ENCODE results near the gene RILP.

The RILP gene

DNA sequence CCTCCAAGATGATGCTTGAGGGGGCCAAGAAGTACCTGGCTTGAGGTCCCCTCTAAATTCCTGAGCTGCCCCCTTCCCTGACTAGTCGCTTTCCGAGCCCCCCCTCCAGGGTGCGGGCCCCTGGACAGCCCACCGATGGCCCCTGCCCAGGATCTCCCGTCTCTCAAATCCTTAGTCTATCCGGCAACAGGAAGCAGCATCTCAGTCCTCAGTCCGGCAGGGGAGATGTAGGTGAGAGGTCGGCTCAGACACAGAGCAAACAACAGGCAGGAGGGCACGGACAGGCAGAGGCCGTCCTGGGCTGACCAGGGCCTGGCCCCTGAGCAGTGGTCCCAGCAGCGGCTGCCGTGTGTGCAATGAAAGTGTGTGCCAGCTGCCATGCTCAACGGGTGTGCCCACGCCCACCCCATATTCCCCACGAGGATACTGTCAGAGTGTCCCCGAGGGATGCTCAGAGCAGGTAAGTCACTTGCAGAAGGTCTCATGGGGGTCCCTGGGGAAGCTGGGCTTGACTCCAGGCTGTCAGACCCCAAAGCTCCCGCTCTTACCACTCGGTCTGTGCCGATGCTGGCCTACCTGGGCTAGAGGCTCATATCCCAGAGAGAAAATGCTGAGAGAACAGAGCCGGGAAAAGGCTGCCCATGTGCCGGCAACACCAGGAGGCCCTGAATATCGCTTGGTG lies 28.3 kb downstream of the RILP start (continued):
- TF ChIP-seq, protein P1, sequence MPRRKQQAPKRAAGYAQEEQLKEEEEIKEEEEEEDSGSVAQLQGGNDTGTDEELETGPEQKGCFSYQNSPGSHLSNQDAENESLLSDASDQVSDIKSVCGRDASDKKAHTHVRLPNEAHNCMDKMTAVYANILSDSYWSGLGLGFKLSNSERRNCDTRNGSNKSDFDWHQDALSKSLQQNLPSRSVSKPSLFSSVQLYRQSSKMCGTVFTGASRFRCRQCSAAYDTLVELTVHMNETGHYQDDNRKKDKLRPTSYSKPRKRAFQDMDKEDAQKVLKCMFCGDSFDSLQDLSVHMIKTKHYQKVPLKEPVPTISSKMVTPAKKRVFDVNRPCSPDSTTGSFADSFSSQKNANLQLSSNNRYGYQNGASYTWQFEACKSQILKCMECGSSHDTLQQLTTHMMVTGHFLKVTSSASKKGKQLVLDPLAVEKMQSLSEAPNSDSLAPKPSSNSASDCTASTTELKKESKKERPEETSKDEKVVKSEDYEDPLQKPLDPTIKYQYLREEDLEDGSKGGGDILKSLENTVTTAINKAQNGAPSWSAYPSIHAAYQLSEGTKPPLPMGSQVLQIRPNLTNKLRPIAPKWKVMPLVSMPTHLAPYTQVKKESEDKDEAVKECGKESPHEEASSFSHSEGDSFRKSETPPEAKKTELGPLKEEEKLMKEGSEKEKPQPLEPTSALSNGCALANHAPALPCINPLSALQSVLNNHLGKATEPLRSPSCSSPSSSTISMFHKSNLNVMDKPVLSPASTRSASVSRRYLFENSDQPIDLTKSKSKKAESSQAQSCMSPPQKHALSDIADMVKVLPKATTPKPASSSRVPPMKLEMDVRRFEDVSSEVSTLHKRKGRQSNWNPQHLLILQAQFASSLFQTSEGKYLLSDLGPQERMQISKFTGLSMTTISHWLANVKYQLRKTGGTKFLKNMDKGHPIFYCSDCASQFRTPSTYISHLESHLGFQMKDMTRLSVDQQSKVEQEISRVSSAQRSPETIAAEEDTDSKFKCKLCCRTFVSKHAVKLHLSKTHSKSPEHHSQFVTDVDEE (CRISPR knock-in tag; IDR thresholded peaks at IDR 0.05) = no peak
- TF ChIP-seq, protein P2, sequence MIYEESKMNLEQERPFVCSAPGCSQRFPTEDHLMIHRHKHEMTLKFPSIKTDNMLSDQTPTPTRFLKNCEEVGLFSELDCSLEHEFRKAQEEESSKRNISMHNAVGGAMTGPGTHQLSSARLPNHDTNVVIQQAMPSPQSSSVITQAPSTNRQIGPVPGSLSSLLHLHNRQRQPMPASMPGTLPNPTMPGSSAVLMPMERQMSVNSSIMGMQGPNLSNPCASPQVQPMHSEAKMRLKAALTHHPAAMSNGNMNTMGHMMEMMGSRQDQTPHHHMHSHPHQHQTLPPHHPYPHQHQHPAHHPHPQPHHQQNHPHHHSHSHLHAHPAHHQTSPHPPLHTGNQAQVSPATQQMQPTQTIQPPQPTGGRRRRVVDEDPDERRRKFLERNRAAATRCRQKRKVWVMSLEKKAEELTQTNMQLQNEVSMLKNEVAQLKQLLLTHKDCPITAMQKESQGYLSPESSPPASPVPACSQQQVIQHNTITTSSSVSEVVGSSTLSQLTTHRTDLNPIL (CRISPR knock-in tag; IDR thresholded peaks at IDR 0.05; ENCODE audit: low read depth) = no peak

DNA sequence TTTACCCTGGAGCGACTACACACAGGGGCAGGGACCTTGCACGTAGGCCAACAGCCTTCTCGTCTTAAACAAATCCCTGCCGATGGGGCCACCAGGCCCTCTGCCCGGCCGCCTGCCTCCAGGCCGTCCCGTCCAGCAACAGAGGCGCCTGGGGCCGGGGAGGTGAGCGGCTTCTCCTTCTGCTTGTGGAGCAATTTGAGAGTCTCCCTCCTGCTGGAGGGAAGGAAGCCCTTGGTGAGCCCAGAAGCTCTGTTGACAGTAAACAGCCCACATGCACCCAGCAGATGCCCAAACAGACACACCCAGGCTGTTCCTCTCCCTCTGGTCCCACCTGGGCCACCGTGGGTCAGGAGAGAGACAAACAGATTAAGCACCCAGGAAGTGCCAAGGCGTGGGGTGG lies 29.2 kb downstream of the RILP start:
- TF ChIP-seq ZNF70 (CRISPR knock-in tag; IDR thresholded peaks at IDR 0.05) = no peak
- TF ChIP-seq ZNF8 (CRISPR knock-in tag; IDR thresholded peaks at IDR 0.05) = no peak
- TF ChIP-seq, protein P2 (CRISPR knock-in tag; IDR thresholded peaks at IDR 0.05; ENCODE audit: low read depth) = no peak
- TF ChIP-seq, protein P1 (CRISPR knock-in tag; IDR thresholded peaks at IDR 0.05) = no peak
- TF ChIP-seq OSR1 (CRISPR knock-in tag; IDR thresholded peaks at IDR 0.05) = no peak
- no peak for TF ChIP-seq ISL1 (CRISPR knock-in tag; IDR thresholded peaks at IDR 0.05)
- no peak for TF ChIP-seq BACH2 (CRISPR knock-in tag; IDR thresholded peaks at IDR 0.05; ENCODE audit: borderline replicate concordance)
- TF ChIP-seq PPARA (CRISPR knock-in tag; IDR thresholded peaks at IDR 0.05; ENCODE audit: borderline replicate concordance) = no peak
- TF ChIP-seq CSDC2 (CRISPR knock-in tag; IDR thresholded peaks at IDR 0.05) = no peak
- TF ChIP-seq ZC3H10 (CRISPR knock-in tag; IDR thresholded peaks at IDR 0.05) = no peak
- ATAC-seq = no peak

DNA sequence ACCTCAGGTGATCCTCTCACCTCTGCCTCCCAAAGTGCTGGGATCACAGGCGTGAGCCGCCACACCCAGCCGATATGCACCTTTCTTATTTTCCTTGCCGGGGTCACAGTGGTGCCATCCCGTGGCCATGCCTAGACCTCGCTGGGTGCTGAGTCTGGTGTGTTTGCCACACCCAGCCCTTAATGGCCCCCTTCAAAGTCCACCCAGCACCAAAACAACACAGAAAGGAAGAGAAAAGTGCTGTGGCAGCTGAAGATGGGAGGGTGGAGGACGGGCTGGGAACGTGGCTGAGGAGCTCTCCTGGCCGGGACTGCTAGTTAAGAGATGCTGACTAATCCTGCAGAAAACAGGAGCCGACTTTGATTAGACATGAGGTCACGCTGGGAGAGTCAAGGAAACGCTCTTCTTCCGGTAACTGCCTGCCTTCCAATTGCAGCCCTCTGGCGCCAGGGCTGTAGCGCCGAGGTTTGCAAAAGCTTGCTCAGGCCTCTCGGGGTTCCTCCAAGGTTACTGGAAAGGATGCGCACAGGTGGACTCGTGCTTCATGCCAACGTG lies 32.0 kb downstream of the RILP start:
- ATAC-seq = peak; percentile 74
- TF ChIP-seq ZFP3 (CRISPR knock-in tag; IDR thresholded peaks at IDR 0.05) = no peak
- TF ChIP-seq ESRRG (CRISPR knock-in tag; IDR thresholded peaks at IDR 0.05) = no peak
- TF ChIP-seq ZFP30 (CRISPR knock-in tag; IDR thresholded peaks at IDR 0.05) = no peak
- TF ChIP-seq ZNF565 (CRISPR knock-in tag; conservative IDR thresholded peaks at IDR 0.05; ENCODE audit: low read depth) = no peak
- TF ChIP-seq, protein P3, sequence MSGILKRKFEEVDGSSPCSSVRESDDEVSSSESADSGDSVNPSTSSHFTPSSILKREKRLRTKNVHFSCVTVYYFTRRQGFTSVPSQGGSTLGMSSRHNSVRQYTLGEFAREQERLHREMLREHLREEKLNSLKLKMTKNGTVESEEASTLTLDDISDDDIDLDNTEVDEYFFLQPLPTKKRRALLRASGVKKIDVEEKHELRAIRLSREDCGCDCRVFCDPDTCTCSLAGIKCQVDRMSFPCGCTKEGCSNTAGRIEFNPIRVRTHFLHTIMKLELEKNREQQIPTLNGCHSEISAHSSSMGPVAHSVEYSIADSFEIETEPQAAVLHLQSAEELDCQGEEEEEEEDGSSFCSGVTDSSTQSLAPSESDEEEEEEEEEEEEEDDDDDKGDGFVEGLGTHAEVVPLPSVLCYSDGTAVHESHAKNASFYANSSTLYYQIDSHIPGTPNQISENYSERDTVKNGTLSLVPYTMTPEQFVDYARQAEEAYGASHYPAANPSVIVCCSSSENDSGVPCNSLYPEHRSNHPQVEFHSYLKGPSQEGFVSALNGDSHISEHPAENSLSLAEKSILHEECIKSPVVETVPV (CRISPR knock-in tag; IDR thresholded peaks at IDR 0.05) = no peak
- TF ChIP-seq, protein P2 (CRISPR knock-in tag; IDR thresholded peaks at IDR 0.05; ENCODE audit: low read depth) = no peak
- no peak for TF ChIP-seq ZC3H10 (CRISPR knock-in tag; IDR thresholded peaks at IDR 0.05)
- no peak for TF ChIP-seq SNAI2 (CRISPR knock-in tag; IDR thresholded peaks at IDR 0.05)
- TF ChIP-seq, protein P4, sequence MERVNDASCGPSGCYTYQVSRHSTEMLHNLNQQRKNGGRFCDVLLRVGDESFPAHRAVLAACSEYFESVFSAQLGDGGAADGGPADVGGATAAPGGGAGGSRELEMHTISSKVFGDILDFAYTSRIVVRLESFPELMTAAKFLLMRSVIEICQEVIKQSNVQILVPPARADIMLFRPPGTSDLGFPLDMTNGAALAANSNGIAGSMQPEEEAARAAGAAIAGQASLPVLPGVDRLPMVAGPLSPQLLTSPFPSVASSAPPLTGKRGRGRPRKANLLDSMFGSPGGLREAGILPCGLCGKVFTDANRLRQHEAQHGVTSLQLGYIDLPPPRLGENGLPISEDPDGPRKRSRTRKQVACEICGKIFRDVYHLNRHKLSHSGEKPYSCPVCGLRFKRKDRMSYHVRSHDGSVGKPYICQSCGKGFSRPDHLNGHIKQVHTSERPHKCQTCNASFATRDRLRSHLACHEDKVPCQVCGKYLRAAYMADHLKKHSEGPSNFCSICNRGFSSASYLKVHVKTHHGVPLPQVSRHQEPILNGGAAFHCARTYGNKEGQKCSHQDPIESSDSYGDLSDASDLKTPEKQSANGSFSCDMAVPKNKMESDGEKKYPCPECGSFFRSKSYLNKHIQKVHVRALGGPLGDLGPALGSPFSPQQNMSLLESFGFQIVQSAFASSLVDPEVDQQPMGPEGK (CRISPR knock-in tag; IDR thresholded peaks at IDR 0.05; ENCODE audit: borderline replicate concordance) = no peak
- TF ChIP-seq ARNTL (CRISPR knock-in tag; IDR thresholded peaks at IDR 0.05; ENCODE audit: borderline replicate concordance, low read depth) = no peak

Data from SK-N-SH treated with all-trans-retinoic acid at 6 μM for 48 hours (cell line).